Cardiac fibroblast (primary cell): Measurements from ENCODE around the gene SRC.

Source experiments
- DNase-seq, 2 donors: peaks; one replicate each; pipeline versions ENCODE4 v3.0.0 to v3.0.0-alpha.2; 2010; ENCODE audit warnings: low read depth in 2 of 2
- H3K4me3 ChIP-seq, 2 donors: replicated peaks in 1 of 2; 1 replicate in 1 of 2; 2 replicates in 1 of 2; pipeline ENCODE4 v1.5.1; 2011; ENCODE audit warnings: low read depth in 2 of 2, low read length in 2 of 2, mild to moderate bottlenecking in 2 of 2, moderate library complexity in 1 of 2
- TF ChIP-seq, protein P1 (sequence below): IDR thresholded peaks from one replicate; pipeline ENCODE4 v1.5.1; 2011; ENCODE audit warnings: low read depth, mild to moderate bottlenecking, low read length, inconsistent platforms

The SRC gene

DNA sequence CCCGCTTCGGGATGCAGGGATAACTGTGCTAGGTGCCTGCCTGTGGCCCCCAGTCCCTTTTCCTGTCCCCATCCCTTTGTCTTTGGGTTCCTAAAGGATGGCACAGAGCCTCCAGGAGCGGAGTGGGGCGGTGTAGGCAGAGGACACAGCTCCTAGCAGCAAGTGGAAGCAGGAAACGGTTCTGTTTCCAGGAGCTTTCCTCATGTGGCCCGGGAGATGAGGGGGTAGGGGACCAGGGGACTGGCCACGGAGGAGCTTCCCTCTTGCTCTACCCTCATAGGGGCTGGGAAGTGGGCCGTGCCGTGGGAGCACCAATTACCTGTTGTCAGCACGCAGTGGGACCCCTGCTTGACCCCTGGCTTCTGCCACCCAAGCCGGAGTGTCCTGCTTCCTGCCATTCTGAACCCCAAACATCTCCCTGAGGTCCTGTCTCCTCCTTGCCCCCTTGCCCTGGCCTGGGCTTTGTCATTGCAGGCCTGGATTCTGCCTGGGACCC is 76.9 kb downstream of the SRC start:
- H3K4me3 ChIP-seq = no peak overlapping the region
- DNase-seq = no peak
- TF ChIP-seq, protein P1, sequence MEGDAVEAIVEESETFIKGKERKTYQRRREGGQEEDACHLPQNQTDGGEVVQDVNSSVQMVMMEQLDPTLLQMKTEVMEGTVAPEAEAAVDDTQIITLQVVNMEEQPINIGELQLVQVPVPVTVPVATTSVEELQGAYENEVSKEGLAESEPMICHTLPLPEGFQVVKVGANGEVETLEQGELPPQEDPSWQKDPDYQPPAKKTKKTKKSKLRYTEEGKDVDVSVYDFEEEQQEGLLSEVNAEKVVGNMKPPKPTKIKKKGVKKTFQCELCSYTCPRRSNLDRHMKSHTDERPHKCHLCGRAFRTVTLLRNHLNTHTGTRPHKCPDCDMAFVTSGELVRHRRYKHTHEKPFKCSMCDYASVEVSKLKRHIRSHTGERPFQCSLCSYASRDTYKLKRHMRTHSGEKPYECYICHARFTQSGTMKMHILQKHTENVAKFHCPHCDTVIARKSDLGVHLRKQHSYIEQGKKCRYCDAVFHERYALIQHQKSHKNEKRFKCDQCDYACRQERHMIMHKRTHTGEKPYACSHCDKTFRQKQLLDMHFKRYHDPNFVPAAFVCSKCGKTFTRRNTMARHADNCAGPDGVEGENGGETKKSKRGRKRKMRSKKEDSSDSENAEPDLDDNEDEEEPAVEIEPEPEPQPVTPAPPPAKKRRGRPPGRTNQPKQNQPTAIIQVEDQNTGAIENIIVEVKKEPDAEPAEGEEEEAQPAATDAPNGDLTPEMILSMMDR = no peak

DNA sequence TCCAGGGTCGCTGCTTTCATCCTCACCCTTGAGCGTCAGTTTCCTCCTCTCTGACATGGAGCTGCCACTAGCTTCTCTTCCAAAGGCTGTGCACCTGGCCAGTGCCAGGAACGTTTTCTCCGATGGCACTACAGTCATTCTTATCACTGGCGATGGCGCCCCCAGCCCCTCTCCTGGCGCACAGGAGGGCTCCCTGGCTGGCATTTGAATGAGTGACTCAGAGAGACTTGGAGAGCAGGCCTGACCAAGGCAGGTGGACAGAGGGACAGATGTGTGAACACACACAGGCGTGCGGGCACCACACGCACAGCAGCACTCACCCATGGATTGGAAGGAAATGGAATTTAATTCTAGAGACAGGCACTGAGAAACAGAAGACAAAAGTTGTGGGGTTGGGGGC is 77.6 kb downstream of the SRC start:
- no peak overlapping the region for H3K4me3 ChIP-seq
- no peak for DNase-seq
- TF ChIP-seq, protein P1 = no peak

DNA sequence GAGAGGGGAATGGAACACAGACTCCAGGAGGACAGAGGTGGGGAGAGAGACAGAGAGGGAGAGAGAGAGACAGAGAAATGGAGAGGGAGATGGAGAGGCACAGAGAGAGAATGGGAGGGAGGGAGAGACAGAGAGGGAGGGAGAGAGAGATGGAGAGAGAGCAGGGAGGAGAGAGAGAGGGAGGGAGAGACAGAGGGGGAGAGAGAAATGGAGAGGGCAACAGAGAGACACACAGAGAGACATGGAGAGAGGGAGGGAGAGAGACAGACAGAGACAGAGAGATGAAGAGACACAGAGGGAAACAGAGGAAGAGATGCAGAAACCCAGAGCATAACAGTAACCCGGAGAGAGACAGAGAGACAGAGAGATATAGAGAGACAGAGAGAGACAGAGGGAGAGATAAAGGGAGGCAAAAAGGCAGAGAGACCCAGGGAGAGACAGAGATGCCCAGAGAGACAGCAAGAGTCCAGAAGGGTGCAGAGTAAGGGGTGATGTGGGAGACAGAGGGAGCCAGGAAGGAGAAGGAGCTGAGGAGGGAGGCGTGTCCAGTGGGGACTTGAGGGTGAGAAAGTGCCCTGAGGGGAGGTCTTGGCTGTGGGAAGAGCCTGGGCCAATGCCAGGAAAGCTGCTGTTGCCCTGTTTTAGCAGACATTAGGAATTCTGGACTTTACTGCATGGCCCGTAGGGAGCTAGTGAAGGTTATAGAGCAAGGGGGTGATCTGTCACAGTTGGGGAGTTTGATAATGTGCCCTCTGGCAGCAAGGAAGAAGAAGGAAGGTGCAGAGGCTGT is 78.3 kb downstream of the SRC start:
- TF ChIP-seq, protein P1 = no peak
- DNase-seq = no peak
- H3K4me3 ChIP-seq = no peak overlapping the region

DNA sequence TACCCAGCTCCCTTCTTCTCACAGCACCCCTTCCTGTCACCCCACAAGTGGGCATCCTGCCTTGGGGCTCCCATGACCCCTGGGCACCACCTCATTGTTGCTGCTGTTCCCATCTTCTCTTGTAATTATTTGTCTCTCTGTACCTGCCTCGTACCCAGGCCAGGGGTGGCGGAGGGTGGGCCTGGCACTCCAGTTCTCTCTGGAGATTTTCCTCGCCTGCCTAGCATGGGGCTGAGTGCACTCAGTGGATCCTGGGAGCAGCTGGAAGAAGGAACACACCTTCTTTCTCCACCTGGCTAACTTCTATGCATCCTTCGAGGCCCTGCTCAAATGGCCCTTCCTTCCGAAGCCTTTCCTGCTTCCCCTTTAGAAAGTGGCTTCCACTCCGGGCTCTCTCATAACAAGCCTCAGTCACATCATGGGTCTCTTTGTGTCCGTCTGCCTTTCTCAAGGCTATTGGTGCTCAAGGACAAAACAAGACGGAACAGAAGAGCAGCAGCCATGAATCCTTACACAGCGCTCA is 79.2 kb downstream of the SRC start:
- DNase-seq = no peak
- TF ChIP-seq, protein P1 = no peak
- H3K4me3 ChIP-seq = no peak overlapping the region

DNA sequence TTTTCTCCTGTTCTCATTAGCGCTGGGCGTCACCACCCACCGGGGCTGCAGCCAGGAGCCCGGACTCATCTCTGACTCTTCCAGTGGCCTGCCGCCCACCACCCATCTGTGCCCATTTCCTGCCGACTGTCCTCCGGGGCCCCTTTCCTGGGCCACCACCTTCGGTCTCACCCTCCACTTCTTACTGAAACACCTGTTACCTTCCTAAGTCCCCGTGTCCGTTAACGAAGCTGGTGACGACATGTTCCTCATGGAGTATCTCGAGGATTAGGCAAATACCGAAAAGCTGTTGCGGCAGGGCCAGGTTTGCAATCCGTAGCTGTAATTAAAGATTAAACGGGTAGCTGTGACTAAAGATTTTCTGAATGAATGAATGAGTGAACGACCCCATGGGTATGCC is 80.2 kb downstream of the SRC start:
- no peak overlapping the region for H3K4me3 ChIP-seq

DNA sequence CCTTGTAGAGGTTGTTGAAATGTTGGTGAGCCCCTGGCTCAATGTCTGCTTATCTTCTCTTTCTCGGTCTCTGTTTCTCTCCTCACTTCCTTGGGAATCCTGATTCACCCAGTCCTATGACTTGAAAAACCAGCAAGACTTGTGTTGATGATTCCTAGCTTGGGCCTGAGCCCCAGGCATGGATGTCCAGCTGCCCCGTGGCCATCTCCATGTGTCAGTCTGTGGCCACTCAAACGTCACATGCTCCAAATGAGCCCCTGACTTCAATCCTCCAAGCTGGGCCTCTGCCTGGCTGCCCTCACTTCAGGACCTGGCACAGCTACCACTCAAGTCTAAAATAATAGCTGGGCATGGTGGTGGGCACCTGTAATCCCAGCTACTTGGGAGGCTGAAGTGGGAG is 81.0 kb downstream of the SRC start:
- no peak overlapping the region for H3K4me3 ChIP-seq
- DNase-seq = no peak
- TF ChIP-seq, protein P1 = no peak

More for the DNA sequence above, 80.2 kb downstream of the SRC start:
- TF ChIP-seq, protein P1 = no peak
- DNase-seq = no peak
